ENCODE measurements around the gene PDCD10. TPM values are rescaled to one million over a fixed set of nuclear protein-coding genes. Genes with fewer than 3 reads are reported as not detected.

PDCD10 gene
- total RNA-seq, 4 donors from 2014 or later: 58.3 to 90.1 (median 65.1) TPM

DNA sequence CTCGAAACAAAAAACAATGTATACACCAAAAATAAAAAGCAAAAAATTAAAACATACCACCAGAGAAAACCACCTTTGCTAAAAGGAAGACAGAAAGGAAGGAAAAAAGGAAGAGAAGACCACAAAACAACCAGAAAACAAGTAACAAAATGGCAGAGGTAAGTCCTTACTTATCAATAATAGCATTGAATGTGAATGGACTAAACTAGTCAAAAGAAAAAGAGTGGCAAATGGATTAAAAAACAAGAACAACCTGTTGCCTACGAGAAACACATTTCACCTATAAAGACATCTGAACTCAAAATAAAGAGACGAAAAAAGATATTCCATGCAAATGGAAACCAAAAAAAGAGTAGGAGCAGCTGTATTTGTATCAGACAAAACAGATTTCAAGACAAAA lies 22.2 kb downstream of the PDCD10 start:
- Histone ChIP-seq H3K4me1 (no peaks in the 10 kb centered on the region), H3K9me3 (no peaks in the 10 kb centered on the region), H3K27ac (replicated peaks in 1 of 4) (no peak overlapping the region), H3K36me3 (peaks cover 9 to 37% (median 19%) of the 10 kb centered on the region in 4 donors), H3K27me3 (no peaks in the 10 kb centered on the region), H3K4me3 (no peak overlapping the region)
- WGBS: 95% methylated on average over 3 of the region's 3 CpGs
- DNase-seq (ENCODE audit: extremely low spot score): no peak
- intact Hi-C loops (cut with DNase I): no loop called here
- TF ChIP-seq POLR2AphosphoS5 (IDR thresholded peaks at IDR 0.05): no peak
- TF ChIP-seq, protein P1, sequence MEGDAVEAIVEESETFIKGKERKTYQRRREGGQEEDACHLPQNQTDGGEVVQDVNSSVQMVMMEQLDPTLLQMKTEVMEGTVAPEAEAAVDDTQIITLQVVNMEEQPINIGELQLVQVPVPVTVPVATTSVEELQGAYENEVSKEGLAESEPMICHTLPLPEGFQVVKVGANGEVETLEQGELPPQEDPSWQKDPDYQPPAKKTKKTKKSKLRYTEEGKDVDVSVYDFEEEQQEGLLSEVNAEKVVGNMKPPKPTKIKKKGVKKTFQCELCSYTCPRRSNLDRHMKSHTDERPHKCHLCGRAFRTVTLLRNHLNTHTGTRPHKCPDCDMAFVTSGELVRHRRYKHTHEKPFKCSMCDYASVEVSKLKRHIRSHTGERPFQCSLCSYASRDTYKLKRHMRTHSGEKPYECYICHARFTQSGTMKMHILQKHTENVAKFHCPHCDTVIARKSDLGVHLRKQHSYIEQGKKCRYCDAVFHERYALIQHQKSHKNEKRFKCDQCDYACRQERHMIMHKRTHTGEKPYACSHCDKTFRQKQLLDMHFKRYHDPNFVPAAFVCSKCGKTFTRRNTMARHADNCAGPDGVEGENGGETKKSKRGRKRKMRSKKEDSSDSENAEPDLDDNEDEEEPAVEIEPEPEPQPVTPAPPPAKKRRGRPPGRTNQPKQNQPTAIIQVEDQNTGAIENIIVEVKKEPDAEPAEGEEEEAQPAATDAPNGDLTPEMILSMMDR (IDR thresholded peaks at IDR 0.05): no peak
- TF ChIP-seq EP300 (IDR thresholded peaks at IDR 0.05): no peak
- no peak for TF ChIP-seq POLR2A (IDR thresholded peaks at IDR 0.05; ENCODE audit: low read depth)

DNA sequence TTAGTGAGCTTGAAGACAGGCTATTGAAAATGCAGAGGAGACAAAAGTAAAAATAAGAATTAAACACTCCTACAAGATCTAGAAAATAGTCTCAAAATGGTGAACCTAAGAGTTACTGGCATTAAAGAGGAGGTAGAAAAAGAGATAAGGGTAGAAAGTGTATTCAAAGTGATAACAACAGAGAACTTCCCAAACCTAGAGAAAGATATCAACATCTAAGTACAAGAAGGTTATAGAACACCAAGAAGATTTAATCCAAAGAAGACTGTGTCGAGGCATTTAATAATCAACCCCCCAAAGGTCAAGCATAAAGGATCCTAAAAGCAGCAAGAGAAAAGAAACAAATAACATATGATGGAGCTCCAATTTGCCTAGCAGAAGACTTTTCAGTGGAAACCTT lies 23.3 kb downstream of the PDCD10 start:
- H3K9me3 ChIP-seq: no peaks in the 10 kb centered on the region
- H3K36me3 ChIP-seq: peaks cover 9 to 38% (median 22%) of the 10 kb centered on the region in 4 donors
- H3K4me1 ChIP-seq: no peaks in the 10 kb centered on the region
- H3K27me3 ChIP-seq: no peaks in the 10 kb centered on the region
- 100% methylated on average over 1 of the region's 1 CpG for WGBS
- intact Hi-C loops (cut with DNase I): no loop called here
- no peak overlapping the region for H3K4me3 ChIP-seq
- no peak for DNase-seq (ENCODE audit: extremely low spot score)
- H3K27ac ChIP-seq (replicated peaks in 1 of 4): no peak overlapping the region
- TF ChIP-seq EP300 (IDR thresholded peaks at IDR 0.05): no peak
- TF ChIP-seq, protein P1 (IDR thresholded peaks at IDR 0.05): no peak
- TF ChIP-seq POLR2A (IDR thresholded peaks at IDR 0.05; ENCODE audit: low read depth): no peak
- TF ChIP-seq POLR2AphosphoS5 (IDR thresholded peaks at IDR 0.05): no peak

DNA sequence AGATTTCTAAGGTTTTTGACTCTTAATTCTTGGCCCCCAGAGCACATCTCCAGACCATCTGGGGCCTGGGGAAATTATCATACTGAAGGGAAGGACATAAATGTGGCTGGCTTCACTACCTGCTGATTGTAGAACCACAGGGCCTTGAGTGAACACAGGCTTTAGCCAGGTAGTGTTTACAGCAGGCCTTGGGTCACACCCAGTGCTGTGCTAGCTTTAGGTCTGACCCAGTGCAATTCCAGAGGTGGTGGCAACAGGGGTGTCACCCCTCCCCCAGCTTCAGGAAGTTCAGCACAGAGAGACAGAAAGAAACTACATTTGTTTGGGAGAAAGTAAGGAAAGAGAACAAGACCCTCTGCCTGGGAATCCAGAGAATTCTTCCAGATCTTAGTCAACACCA lies 24.1 kb downstream of the PDCD10 start:
- no peak overlapping the region for H3K27ac ChIP-seq (replicated peaks in 1 of 4)

DNA sequence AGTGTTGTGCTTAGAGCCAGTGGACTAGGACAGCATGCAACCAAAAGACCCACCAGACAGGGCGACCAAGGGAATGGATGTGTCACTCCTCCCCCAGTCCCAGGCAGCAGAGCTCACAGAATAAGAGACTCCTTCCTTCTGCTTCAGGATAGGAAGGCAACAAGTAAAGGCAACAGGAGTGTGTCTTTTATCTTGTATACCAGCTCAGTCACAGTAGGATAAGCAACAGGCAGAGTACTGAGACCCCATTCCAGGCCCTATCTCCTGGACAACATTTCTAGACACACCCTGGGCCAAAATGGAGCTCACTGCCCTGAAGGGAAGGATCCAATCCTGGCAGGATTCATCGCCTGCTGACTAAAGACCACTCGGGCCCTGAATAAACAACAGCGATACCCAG lies 25.0 kb downstream of the PDCD10 start:
- Histone ChIP-seq H3K27me3 (no peaks in the 10 kb centered on the region), H3K36me3 (peaks cover 9 to 32% (median 20%) of the 10 kb centered on the region in 4 donors), H3K9me3 (no peaks in the 10 kb centered on the region), H3K4me3 (no peak overlapping the region), H3K27ac (replicated peaks in 1 of 4) (no peak overlapping the region), H3K4me1 (no peaks in the 10 kb centered on the region)
- WGBS: 92% methylated on average over 4 of the region's 4 CpGs
- intact Hi-C loops (cut with DNase I): no loop called here
- no peak for DNase-seq (ENCODE audit: extremely low spot score)
- TF ChIP-seq EP300 (IDR thresholded peaks at IDR 0.05) (no peak), POLR2AphosphoS5 (IDR thresholded peaks at IDR 0.05) (no peak), POLR2A (IDR thresholded peaks at IDR 0.05; ENCODE audit: low read depth) (no peak)
- TF ChIP-seq, protein P1 (IDR thresholded peaks at IDR 0.05): no peak

More for the DNA sequence above, 24.1 kb downstream of the PDCD10 start:
- no peak for DNase-seq (ENCODE audit: extremely low spot score)
- H3K36me3 ChIP-seq: peaks cover 9 to 32% (median 20%) of the 10 kb centered on the region in 4 donors
- TF ChIP-seq, protein P1 (IDR thresholded peaks at IDR 0.05): no peak
- TF ChIP-seq POLR2AphosphoS5 (IDR thresholded peaks at IDR 0.05): no peak
- no peak for TF ChIP-seq EP300 (IDR thresholded peaks at IDR 0.05)
- no peak for TF ChIP-seq POLR2A (IDR thresholded peaks at IDR 0.05; ENCODE audit: low read depth)
- H3K9me3 ChIP-seq: no peaks in the 10 kb centered on the region
- H3K4me3 ChIP-seq: no peak overlapping the region
- intact Hi-C loops (cut with DNase I): no loop called here
- no peaks in the 10 kb centered on the region for H3K4me1 ChIP-seq
- H3K27me3 ChIP-seq: no peaks in the 10 kb centered on the region

DNA sequence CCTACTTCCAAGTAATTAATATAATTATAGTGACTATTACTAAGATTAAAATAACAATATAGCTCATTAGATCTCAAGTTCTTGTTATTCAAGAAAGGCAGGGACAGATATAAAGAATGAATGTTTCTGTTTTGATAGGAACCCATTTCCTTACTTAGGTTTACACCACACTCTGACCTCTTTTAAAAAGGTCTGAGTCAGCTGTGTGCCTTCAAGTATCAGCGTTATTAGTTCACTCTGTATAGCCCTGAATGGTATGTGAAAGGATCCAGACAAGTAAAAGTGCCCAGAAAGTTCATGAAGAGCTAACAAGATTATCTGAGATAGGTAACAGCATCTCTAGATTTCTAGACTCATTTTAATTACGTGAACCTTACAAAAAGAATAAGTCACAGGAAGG lies 28.9 kb downstream of the PDCD10 start:
- no peak overlapping the region for H3K27ac ChIP-seq (replicated peaks in 1 of 4)
- H3K9me3 ChIP-seq: no peaks in the 10 kb centered on the region
- 82% methylated on average over 2 of the region's 2 CpGs for WGBS
- intact Hi-C loops (cut with DNase I): no loop called here
- peaks cover 9 to 43% (median 26%) of the 10 kb centered on the region in 4 donors for H3K36me3 ChIP-seq
- no peak for DNase-seq (ENCODE audit: extremely low spot score)
- TF ChIP-seq, protein P1 (IDR thresholded peaks at IDR 0.05): no peak
- TF ChIP-seq EP300 (IDR thresholded peaks at IDR 0.05): no peak
- no peak for TF ChIP-seq POLR2A (IDR thresholded peaks at IDR 0.05; ENCODE audit: low read depth)
- TF ChIP-seq POLR2AphosphoS5 (IDR thresholded peaks at IDR 0.05): no peak
- no peak overlapping the region for H3K4me3 ChIP-seq
- no peaks in the 10 kb centered on the region for H3K27me3 ChIP-seq
- no peaks in the 10 kb centered on the region for H3K4me1 ChIP-seq
